Left forelimb (tissue), 1 donor: Measurements from ENCODE around the gene BDP1.
"Not testable (repeated sequence)": the region's sequence is repeated elsewhere in the genome, so short reads cannot be mapped to it uniquely, and the experiment has no call there.

Source experiments
- DNase-seq: peaks from one replicate; pipeline ENCODE4 v3.0.0-alpha.2; 2018; ENCODE audit warnings: low spot score

BDP1 gene, protein sequence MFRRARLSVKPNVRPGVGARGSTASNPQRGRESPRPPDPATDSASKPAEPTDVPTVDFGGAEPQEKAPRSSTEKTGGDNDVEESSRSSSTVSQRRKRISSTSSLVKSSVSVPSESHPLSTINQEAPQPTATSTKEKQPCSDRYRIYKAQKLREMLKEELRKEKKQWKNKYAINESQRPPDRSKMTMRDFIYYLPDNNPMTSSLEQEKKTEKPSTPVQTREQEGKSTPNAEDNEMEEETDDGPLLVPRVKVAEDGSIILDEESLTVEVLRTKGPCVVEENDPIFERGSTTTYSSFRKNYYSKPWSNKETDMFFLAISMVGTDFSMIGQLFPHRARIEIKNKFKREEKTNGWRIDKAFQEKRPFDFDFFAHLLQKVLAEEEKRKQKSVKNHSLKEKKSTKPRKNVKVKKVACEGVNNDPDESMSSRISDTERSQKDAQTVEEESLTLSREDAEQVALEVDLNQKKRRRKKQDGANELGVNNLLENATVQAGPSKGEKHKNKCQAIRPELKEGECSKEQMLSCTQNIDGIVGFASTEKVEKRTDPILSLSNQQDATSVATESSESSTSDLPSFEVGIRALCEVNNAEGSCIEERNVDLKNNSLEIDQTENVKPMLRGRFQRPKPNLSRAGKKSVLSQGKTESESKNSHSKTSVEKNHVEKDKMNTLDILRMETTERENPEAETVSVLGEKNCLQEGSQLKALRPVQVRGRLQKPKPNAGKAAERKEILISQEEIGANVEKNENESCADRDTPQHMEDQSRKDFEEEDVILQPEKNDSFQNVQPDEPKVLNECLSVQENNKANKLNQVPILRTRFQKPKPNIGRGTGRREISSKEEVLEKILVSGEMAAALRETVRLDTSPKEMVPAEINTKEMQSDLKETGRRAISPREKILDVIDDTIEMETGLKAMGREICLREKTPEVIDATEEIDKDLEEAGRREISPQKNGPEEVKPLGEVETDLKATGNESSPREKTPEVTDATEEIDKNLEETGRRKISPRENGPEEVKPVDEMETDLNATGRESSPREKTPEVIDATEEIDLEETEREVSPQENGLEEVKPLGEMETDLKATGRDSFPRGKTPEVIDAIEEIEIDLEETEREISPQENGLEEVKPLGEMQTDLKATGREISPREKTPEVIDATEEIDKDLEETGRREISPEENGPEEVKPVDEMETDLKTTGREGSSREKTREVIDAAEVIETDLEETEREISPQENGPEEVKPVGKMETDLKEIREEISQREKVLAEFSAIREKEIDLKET (N-terminal part only)

DNA sequence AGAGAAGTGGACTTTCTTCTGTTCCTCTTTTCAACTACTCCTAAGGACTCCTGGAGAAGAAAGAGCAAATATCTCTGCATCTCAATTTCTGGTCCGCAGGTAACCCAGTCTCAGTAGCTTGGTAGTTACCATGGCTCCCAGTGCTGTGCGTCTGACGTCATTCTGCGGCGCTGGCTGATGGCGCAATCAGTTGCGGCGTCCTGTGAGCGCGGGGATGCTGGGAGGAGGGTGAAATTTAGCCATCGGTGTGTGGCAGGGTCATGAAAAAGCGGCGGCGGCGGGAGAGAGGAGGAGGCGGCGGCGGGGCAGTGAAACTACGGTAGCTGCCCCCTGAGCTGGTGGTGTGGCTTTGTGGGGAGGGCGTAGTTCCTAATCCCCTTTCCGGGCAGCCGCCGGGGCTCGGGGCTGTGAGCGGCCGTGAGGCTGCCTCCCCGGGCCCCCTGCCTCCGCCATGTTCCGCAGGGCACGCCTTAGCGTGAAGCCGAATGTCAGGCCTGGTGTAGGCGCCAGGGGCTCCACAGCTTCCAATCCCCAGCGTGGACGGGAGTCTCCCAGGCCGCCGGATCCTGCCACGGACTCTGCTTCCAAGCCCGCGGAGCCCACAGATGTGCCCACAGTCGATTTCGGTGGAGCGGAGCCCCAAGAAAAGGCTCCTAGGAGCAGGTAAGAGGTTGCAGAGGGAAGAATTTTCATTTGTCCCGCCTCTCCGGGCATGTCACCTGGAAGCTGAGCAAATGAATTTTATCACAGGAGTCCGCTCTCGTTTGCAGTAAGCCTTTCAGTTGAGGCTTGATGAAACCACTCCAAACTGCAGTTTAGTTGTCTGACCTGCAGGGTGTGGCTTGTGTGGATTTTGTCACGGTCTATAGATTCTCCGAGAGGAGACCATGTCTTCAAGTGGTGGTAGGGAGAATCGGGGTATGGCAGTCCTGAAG, at the start of gene BDP1:
Gene BDP1 (plus strand): TSS at position 225 of the 935 bp plus-strand sequence. CDS start 227 bp downstream, at position 452.
- DNase-seq = peak; percentile 99

DNA sequence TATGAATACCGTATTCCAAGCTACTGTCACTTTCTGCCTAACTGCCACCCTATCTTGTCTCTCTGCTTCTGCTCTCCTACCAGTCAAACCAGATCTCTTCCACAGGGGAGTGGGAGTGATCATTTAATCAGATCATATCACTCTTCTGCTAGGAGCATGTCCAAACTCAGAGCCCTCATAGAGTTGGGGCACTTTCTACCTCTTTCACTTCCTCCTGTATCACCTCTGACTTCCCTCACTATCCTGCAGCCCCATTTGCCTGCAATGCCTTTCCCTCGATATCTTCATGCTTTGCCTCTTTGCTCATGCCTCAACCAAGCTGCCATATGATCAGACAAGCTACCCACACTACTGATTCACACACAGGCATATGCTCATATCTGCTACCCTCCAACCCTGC, 45.4 kb upstream of the BDP1 start:
- DNase-seq = not testable (repeated sequence)

GRCh38 chr5:71415626-71416025, 39.8 kb upstream of the BDP1 start:
- DNase-seq = not testable (repeated sequence)

DNA sequence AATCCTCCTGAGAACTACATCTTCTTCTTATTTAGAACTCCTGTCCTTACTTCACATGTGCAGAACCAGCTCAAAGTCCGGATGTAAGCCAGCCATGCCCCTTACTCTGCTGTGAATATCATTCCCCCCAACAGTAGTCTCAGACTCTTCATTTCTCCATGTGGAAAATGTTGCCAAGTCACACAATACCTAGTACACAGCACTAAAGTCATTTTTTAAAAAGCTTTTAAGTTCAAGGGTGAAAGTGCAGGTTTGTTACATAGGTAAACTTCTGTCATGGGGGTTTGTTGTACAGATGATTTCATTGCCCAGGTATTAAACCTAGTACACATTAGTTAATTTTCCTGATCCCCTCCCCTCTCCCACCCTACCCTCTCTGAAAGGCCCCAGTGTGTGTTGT, 37.4 kb upstream of the BDP1 start:
- not testable (repeated sequence) for DNase-seq

DNA sequence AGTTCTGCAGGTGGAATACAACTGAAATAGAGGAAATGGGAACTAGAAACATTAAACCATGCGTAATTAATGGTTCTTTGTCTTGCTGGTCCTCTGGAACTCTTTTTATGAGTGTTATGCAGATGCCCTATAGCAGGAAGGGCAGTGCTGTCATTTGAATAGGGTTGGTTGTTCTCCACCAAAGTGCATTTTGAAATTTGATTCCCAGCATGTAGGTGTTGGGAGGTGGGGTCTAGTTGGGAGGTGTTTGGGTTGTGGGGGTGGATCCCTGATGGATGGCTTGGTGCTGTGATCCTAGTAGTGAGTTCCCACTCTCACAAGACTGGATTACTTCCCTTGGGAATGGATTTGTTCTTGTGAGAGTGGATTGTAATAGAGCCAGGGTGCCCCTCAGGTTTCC, 34.2 kb upstream of the BDP1 start:
- not testable (repeated sequence) for DNase-seq

DNA sequence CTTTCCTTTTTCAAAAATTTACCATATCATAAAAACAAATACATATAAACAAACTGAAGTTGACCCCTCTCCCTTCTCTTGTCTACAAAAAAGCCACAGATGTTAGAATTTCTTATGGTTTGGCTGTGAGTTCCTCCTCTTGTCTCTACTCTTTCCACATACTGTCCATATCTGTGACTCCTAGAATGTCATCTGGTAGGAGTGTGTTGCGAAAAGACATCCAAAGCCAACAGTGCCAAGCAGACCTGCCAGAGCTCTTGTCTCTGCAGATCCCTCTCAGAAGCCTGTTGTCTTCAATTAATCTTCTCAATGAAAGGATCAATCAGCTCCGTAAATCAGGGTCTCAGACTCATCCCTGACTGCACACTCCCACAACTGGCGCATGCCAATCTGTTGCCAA, 31.6 kb upstream of the BDP1 start:
- not testable (repeated sequence) for DNase-seq

DNA sequence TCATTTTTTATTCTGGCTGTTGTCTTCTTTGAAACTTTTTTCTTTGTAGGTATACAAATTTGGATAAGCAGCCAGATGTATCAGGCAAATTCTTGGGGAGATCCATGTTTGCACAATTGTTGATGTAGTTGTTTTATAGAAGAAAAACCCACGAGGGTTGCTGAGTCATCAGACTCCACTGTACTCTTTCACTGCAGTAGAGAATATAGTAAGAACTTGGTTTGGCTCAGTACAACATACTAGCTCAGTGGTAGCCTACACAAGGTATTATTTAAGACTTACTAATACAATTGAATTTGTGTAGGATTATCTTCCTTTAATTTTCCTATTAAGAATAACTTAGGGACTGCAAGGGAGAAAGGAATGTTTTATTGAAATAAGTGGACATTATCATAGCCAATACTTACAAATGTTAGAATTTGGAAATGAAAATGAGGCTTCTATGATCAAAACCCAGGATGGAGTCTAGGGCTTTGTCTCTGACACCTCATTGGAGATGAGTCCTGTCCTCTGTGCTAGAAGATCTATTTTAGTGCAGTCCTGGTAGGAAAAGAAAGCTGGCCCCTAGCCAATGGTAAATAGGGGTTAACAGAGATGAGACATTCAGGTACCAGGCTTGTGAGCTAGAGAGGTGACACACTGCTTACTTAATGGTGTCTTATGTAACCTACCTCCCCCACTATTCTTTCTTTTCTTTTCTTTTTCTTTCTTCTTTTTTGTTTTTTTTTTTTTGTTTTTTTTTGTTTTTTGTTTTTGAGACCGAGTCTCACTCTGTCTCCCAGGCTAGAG, 28.6 kb upstream of the BDP1 start:
- DNase-seq = not testable (repeated sequence)

DNA sequence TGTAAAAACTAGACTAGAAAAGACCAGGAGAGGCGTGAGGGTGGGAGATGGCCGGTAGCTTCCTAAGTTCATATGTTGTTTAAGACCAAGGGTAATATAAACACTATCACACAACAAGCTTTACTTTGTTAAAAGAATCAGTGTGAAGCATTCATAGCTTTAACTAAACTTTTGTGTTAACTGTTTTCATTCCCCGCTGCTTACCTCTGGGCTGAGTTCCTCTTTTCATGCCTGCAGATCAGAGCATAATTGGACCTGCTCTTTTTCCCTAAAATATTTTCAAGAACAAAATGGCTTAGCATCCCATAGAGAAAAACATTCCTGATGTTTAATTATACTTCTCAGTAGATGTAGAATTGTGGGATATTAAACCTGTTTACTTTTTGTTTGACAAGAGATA, 23.0 kb upstream of the BDP1 start:
- not testable (repeated sequence) for DNase-seq

GRCh38 chr5:71434825-71435224, 20.6 kb upstream of the BDP1 start:
- not testable (repeated sequence) for DNase-seq

DNA sequence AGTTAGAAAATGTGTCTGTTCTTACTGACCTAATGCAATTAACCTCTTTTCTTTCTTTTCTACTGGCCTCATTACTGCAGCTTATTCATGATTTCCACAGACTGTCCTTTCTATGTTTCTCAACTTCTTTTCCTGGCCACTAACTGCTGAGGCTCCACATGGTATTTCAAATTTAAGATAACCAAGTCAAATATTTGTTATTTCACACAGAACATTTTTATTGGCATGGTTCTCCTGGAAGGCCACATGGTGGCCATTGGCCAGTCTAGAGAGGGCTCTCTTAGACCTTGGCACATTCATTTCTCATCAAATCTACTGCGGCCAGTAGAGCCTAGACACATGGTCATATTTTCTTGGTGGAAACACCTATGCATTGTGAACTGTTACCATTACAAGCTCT, 13.9 kb upstream of the BDP1 start:
- DNase-seq = not testable (repeated sequence)

DNA sequence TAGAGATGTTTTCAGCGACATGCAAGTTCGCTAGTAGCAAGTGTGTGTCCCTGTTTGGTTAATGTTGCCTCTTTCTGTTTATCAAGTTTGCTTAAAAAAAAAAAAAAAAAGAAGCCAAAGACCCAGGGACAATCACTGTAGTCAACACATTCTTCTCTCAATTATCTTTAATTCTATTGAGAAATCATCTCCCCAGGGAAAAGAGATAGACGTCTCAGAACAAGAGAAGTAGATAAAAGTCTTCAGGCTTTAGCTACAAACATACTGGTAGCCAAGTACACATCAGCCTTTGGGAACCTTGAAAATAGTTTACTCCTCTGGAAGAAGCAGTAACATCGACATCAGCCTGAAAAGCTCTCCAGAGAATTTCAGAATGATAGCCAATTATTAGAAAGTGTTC, 11.6 kb upstream of the BDP1 start:
- not testable (repeated sequence) for DNase-seq

- not testable (repeated sequence) for DNase-seq
Measured at GRCh38 chr5:71445015-71445414, 10.4 kb upstream of the BDP1 start.

DNA sequence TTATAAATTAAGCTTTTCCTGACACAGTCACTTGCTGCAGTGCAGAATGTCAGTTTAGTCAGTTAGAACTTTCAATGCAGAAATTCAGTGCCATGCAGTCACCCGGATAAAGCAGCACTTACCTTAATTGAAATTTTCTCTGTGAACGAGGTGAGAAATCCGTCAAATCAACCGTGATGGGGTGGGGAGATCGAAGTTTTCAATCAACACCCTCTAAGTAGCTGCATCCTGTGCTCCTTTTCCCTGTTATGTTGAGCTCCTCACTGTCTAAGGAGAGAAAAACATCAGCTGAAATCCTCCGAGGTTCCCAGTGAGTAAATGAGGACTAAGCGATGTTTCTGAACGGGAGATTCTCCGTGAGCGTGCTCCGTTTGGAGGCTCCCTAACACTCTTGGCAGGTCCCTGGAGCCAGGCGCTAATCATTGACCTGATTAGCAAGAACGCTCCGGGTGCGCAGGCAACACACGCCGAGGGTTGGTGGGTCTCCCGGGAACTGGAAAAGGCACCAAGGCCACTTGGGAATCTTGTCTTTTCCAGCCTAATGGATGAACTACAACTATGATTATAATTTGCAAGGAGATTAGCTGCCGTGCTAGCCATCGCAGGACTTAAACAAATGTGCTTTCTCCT, 9.8 kb upstream of the BDP1 start:
- DNase-seq = not testable (repeated sequence)

- DNase-seq = not testable (repeated sequence)
Measured at GRCh38 chr5:71446540-71447216, 8.8 kb upstream of the BDP1 start.

DNA sequence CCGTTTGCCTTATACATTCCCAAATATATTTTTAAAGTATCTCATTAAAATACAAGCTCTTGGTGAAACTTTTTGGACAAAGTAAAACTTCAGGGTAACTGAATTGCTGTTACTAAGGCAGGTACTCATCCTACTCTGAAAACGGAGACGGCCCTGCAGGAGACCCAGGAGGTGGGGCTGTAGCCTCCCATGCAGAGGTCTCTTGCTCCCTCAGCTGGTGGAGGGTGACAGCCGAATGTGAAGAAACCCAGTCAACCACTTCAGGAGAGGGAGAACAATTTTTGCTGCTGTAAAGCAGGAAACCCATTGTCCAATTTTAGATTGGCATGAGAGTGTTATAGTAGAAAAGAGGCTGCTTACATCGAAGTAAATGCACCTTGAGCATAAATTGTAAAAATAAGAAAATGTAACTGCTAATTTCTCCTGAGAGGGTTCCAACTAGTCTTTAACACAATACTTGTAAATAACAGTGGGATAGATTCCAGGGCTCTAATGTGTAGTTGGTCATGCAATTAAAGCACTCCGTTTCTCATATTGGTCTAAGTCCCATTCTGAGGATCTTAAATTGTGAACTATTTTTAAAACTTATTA, 8.1 kb upstream of the BDP1 start:
- not testable (repeated sequence) for DNase-seq

DNA sequence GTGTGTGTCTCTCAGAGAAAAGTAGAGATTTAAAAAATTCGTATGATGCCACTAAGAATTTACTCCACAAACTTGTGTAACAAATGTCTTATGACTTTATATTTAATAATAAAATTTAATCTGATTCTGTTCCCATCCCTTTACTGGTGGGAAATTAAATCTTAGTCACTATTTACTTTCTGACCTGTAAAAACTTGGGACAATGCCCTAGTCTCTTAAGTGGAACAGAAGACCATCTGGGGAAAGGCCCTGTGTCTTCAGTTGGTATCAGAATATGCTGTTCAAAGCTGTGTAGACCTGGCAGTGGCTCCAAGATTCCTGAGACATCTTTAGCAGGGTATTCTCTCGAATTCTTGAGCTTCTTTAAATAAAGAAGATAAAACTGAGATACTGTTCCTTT, 2.6 kb upstream of the BDP1 start:
- no peak for DNase-seq

GRCh38 chr5:71454913-71455312, 538 bp upstream of the BDP1 start:
- no peak for DNase-seq

DNA sequence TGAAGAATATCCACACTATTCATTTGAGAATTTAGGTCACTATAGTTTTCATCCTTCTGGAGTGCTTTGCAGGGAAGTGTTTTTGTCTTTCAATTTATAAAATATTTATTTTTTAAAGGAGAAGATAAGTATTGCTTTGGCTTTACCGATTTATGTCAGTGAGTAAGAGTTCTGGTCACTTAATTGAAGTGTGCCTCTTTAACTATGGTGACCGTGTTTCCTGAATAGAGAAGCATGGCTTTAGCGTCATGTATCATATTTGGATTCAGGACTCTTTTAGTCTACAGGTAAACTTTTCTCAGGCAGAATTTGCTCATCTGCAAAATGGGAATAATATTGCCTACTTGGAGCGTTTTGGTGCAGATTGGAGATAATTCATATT, 902 bp downstream of the BDP1 start:
- DNase-seq = no peak

DNA sequence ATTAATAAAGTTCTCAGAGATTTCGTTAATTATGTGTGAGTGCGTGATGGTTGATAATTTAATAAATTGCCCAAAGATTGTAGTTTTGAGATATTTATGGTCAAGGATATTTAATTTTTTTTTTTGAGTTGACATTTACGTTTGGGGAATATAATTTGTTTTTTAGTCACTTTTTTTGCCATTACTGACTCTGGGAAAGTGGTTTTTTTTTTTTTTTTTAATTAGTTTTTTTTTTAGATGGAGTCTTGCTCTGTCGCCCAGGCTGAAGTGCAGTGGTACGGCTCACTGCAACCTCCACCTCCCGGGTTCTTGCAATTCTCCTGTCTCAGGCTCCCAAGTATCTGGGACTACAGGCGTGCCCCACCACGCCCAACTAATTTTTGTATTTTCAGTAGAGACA, 1.7 kb downstream of the BDP1 start:
- no peak for DNase-seq
